ENCODE results near the gene FLT3LG. TPM values are rescaled to one million over a fixed set of nuclear protein-coding genes. Genes with fewer than 3 reads are reported as not detected.

Gene FLT3LG
- total RNA-seq, 1 experiment from 2014 or later, result 1.5 TPM

- intact Hi-C loops (cut with micrococcal nuclease), result loop anchor here (1.0 kb wide), 1 partner anchor 73 kb away; no protein-coding TSS in a partner anchor
- no peak for TF ChIP-seq CTCF (IDR thresholded peaks at IDR 0.05; ENCODE audit: unreplicated experiment)
- ChIA-PET POLR2A (no interaction called here), CTCF (interaction anchor here (1.2 kb wide), 1 partner anchor 10 kb away, joined by 5 read pairs; no protein-coding TSS in a partner anchor)
- Mint-ChIP-seq H3K36me3 (ENCODE audit: insufficient read depth, unreplicated experiment) (peaks cover 5% of the 10 kb centered on the region), H3K4me3 (ENCODE audit: unreplicated experiment) (peak overlapping the region; percentile 77), H3K27me3 (ENCODE audit: insufficient read depth, unreplicated experiment) (peaks cover 13% of the 10 kb centered on the region), H3K27ac (ENCODE audit: low read depth, unreplicated experiment) (peak overlapping the region; percentile 59), H3K4me1 (ENCODE audit: insufficient read depth, unreplicated experiment) (no peaks in the 10 kb centered on the region), H3K9me3 (ENCODE audit: unreplicated experiment) (no peaks in the 10 kb centered on the region)
- no peak for DNase-seq (ENCODE audit: unreplicated experiment)
- no TSS peak for BruUV-seq (replicated peaks)
Measured at GRCh38 chr19:49474542-49474924, 518 bp downstream of the FLT3LG start.

GRCh38 chr19:49475191-49475917 lies 1.3 kb downstream of the FLT3LG start:
- intact Hi-C loops (cut with micrococcal nuclease), result no loop called here
- peaks cover 5% of the 10 kb centered on the region for H3K36me3 Mint-ChIP-seq (ENCODE audit: insufficient read depth, unreplicated experiment)
- H3K4me1 Mint-ChIP-seq (ENCODE audit: insufficient read depth, unreplicated experiment), result no peaks in the 10 kb centered on the region
- peak overlapping the region; percentile 77 for H3K4me3 Mint-ChIP-seq (ENCODE audit: unreplicated experiment)
- CTCF ChIA-PET, result no interaction called here
- no peak for DNase-seq (ENCODE audit: unreplicated experiment)
- POLR2A ChIA-PET, result interaction anchor here (0.7 kb wide), 1 partner anchor 17 kb away, joined by 3 read pairs; no protein-coding TSS in a partner anchor
- peak overlapping the region; percentile 59 for H3K27ac Mint-ChIP-seq (ENCODE audit: low read depth, unreplicated experiment)
- TF ChIP-seq CTCF (IDR thresholded peaks at IDR 0.05; ENCODE audit: unreplicated experiment), result no peak
- no peaks in the 10 kb centered on the region for H3K9me3 Mint-ChIP-seq (ENCODE audit: unreplicated experiment)
- BruUV-seq (replicated peaks), result no TSS peak
- peaks cover 13% of the 10 kb centered on the region for H3K27me3 Mint-ChIP-seq (ENCODE audit: insufficient read depth, unreplicated experiment)

- Mint-ChIP-seq H3K27ac (ENCODE audit: low read depth, unreplicated experiment) (no peak overlapping the region), H3K4me1 (ENCODE audit: insufficient read depth, unreplicated experiment) (no peaks in the 10 kb centered on the region), H3K27me3 (ENCODE audit: insufficient read depth, unreplicated experiment) (peaks cover 13% of the 10 kb centered on the region), H3K4me3 (ENCODE audit: unreplicated experiment) (peak overlapping the region; percentile 45), H3K9me3 (ENCODE audit: unreplicated experiment) (no peaks in the 10 kb centered on the region), H3K36me3 (ENCODE audit: insufficient read depth, unreplicated experiment) (peaks cover 2% of the 10 kb centered on the region)
- no TSS peak for BruUV-seq (replicated peaks)
- POLR2A ChIA-PET, result no interaction called here
- intact Hi-C loops (cut with micrococcal nuclease), result no loop called here
- CTCF ChIA-PET, result interaction anchor here (0.6 to 1.2 kb wide), 4 partner anchors 10 to 521 kb away, joined by 3 to 7 read pairs (median 3); no protein-coding TSS in a partner anchor
- peak; percentile 50 for TF ChIP-seq CTCF (IDR thresholded peaks at IDR 0.05; ENCODE audit: unreplicated experiment)
- no peak for DNase-seq (ENCODE audit: unreplicated experiment)
Measured at GRCh38 chr19:49475995-49476880, 2.2 kb downstream of the FLT3LG start.

GRCh38 chr19:49479975-49480628 lies 6.1 kb downstream of the FLT3LG start:
- Mint-ChIP-seq H3K27me3 (ENCODE audit: insufficient read depth, unreplicated experiment) (peaks cover 8% of the 10 kb centered on the region), H3K9me3 (ENCODE audit: unreplicated experiment) (no peaks in the 10 kb centered on the region), H3K4me1 (ENCODE audit: insufficient read depth, unreplicated experiment) (no peaks in the 10 kb centered on the region), H3K4me3 (ENCODE audit: unreplicated experiment) (no peak overlapping the region), H3K27ac (ENCODE audit: low read depth, unreplicated experiment) (no peak overlapping the region), H3K36me3 (ENCODE audit: insufficient read depth, unreplicated experiment) (no peaks in the 10 kb centered on the region)
- intact Hi-C loops (cut with micrococcal nuclease), result no loop called here
- DNase-seq (ENCODE audit: unreplicated experiment), result no peak
- TF ChIP-seq CTCF (IDR thresholded peaks at IDR 0.05; ENCODE audit: unreplicated experiment), result no peak
- ChIA-PET CTCF (no interaction called here), POLR2A (no interaction called here)
- no TSS peak for BruUV-seq (replicated peaks)
